Stimulated activated CD4-positive, alpha-beta T cell treated with anti-CD3 and anti-CD28 coated beads, TNF-alpha, amount 100 ng/mL, for 24 hours (primary cell): Measurements from ENCODE around the gene CIC.

ENCODE experiments used
- DNase-seq, 3 experiments: peaks; one replicate each; pipeline ENCODE4 v3.0.0-alpha.2; 2020; ENCODE audit warnings: low read depth in 3 of 3

The CIC gene

GRCh38 chr19:42277821-42278451 lies 8.9 kb downstream of the CIC start:
- DNase-seq: no peak

- no peak for DNase-seq
Observed at GRCh38 chr19:42278452-42279154, 9.6 kb downstream of the CIC start.

- DNase-seq: no peak
Observed at GRCh38 chr19:42279155-42279901, 10.3 kb downstream of the CIC start.

- peak; percentile 65 to 89 (median 73) for DNase-seq
Observed at GRCh38 chr19:42279902-42280814, 11.1 kb downstream of the CIC start.

- DNase-seq: no peak
Observed at GRCh38 chr19:42280815-42281145, 11.7 kb downstream of the CIC start.

- no peak for DNase-seq
Observed at GRCh38 chr19:42281146-42281826, 12.2 kb downstream of the CIC start.

- no peak for DNase-seq
Observed at GRCh38 chr19:42281827-42282762, 13.0 kb downstream of the CIC start.

- no peak for DNase-seq
Observed at GRCh38 chr19:42282819-42283187, 13.8 kb downstream of the CIC start.

- DNase-seq: peak; percentile 90 to 94 (median 94)
Observed at GRCh38 chr19:42283188-42284065, 14.4 kb downstream of the CIC start.

- peak; percentile 42 to 85 (median 77) for DNase-seq
Observed at GRCh38 chr19:42284066-42284501, 15.0 kb downstream of the CIC start.

- no peak for DNase-seq
Observed at GRCh38 chr19:42284591-42285341, 15.7 kb downstream of the CIC start.

- no peak for DNase-seq
Observed at GRCh38 chr19:42285541-42285941, 16.5 kb downstream of the CIC start.

- no peak for DNase-seq
Observed at GRCh38 chr19:42285988-42286348, 16.9 kb downstream of the CIC start.

- DNase-seq: no peak
Observed at GRCh38 chr19:42286349-42287016, 17.4 kb downstream of the CIC start.

GRCh38 chr19:42287017-42287826 lies 18.2 kb downstream of the CIC start:
- DNase-seq: no peak

GRCh38 chr19:42287827-42288107 lies 18.7 kb downstream of the CIC start:
- DNase-seq: no peak

GRCh38 chr19:42288387-42288786 lies 19.3 kb downstream of the CIC start:
- DNase-seq: no peak
